Thyroid gland (tissue), 4 donors: Measurements from ENCODE around the gene NUAK2. TPM values are rescaled to one million over a fixed set of nuclear protein-coding genes. Genes with fewer than 3 reads are reported as not detected.

Experiments
- DNase-seq, 2 donors: peaks; one replicate each; pipeline ENCODE4 v3.0.0-alpha.2; 2019
- H3K27ac ChIP-seq, 3 donors: fragments of 200-600 bp; sonication (generic); 1 replicate in 2 of 3; 2 replicates in 1 of 3; pipeline ENCODE4 v1.5.1; 2016 to 2019; ENCODE audit warnings: mild to moderate bottlenecking in 1 of 3, moderate library complexity in 1 of 3
- H3K27me3 ChIP-seq: fragments of 200-600 bp; sonication (generic); one replicate; pipeline ENCODE4 v1.5.1; 2019
- H3K36me3 ChIP-seq, 2 donors: fragments of 200-600 bp; sonication (generic); one replicate each; pipeline ENCODE4 v1.5.1; 2016 to 2019
- H3K4me1 ChIP-seq, 2 donors: fragments of 200-600 bp; sonication (generic); one replicate each; pipeline ENCODE4 v1.5.1; 2017 to 2019
- H3K4me3 ChIP-seq, 3 donors: fragments of 200-600 bp; sonication (generic); replicated peaks in 1 of 3; 1 replicate in 2 of 3; 2 replicates in 1 of 3; pipeline ENCODE4 v1.5.1; 2016; ENCODE audit warnings: mild to moderate bottlenecking in 1 of 3
- H3K9me3 ChIP-seq: fragments of 200-600 bp; sonication (generic); one replicate; pipeline ENCODE4 v1.5.1; 2017
- CTCF ChIP-seq, 6 experiments: fragments of 200-600 bp in 3 of 6; fragments of 450-650 bp in 3 of 6; sonication (generic) in 3 of 6; IDR thresholded peaks; one replicate each; pipeline ENCODE4 v1.5.1; 2016 to 2019; ENCODE audit warnings: antibody characterized with exemption in 6 of 6, mild to moderate bottlenecking in 2 of 6, inconsistent platforms in 1 of 6, moderate library complexity in 1 of 6
- POLR2A ChIP-seq, 2 donors: fragments of 450-650 bp; IDR thresholded peaks; one replicate each; pipeline ENCODE4 v1.6.1; 2017; ENCODE audit warnings: antibody characterized with exemption in 2 of 2, mild to moderate bottlenecking in 2 of 2, moderate library complexity in 1 of 2
- WGBS, 2 donors: methylation state at CpG; one replicate each; pipeline ENCODE4 v1.1.5; 2017; 5-methylcytosine and 5-hydroxymethylcytosine counted together
- intact Hi-C: fragments of 100-400 bp; cut with DNase I; formaldehyde crosslinking; loops from one replicate; pipeline ENCODE4 v1.15.1; 2023
- total RNA-seq, 4 donors: library from RNA; depleted of rRNA; stranded (reverse); fragments of >200 nt; gene quantifications; one replicate each; pipeline ENCODE4 v1.2.3, GENCODE V29; 2016

Gene NUAK2
- total RNA-seq, 4 donors from 2014 or later: 16.8 to 41.0 (median 26.8) TPM

- Histone ChIP-seq H3K4me1 (peaks cover 13 to 26% of the 10 kb centered on the region in 2 donors), H3K27me3 (no peaks in the 10 kb centered on the region), H3K27ac (no peak overlapping the region), H3K36me3 (no peaks in the 10 kb centered on the region), H3K9me3 (no peaks in the 10 kb centered on the region), H3K4me3 (no peak overlapping the region)
- intact Hi-C loops: no loop called here
- peak; percentile 49 to 64 for DNase-seq
- WGBS, 2 donors: 43 to 64% methylated on average over 10 of the region's 10 CpGs
- TF ChIP-seq POLR2A (IDR thresholded peaks at IDR 0.05): no peak
- no peak for TF ChIP-seq CTCF (IDR thresholded peaks at IDR 0.05)
Observed at GRCh38 chr1:205346956-205347574, 25.5 kb upstream of the NUAK2 start.

GRCh38 chr1:205345761-205346160, 24.2 kb upstream of the NUAK2 start:
- no peak for DNase-seq
- no peaks in the 10 kb centered on the region for H3K9me3 ChIP-seq
- no peak overlapping the region for H3K27ac ChIP-seq
- intact Hi-C loops: no loop called here
- H3K27me3 ChIP-seq: no peaks in the 10 kb centered on the region
- H3K4me1 ChIP-seq: peaks cover 13 to 26% of the 10 kb centered on the region in 2 donors
- H3K4me3 ChIP-seq: no peak overlapping the region
- no peaks in the 10 kb centered on the region for H3K36me3 ChIP-seq
- WGBS, 2 donors: 83 to 88% methylated on average over 11 of the region's 11 CpGs
- TF ChIP-seq POLR2A (IDR thresholded peaks at IDR 0.05): no peak
- no peak for TF ChIP-seq CTCF (IDR thresholded peaks at IDR 0.05)

- Histone ChIP-seq H3K36me3 (no peaks in the 10 kb centered on the region), H3K9me3 (no peaks in the 10 kb centered on the region), H3K27ac (no peak overlapping the region), H3K4me1 (peaks cover 13 to 26% of the 10 kb centered on the region in 2 donors), H3K4me3 (peak overlapping the region in 1 of 3 donors; percentile 53), H3K27me3 (no peaks in the 10 kb centered on the region)
- intact Hi-C loops: no loop called here
- WGBS, 2 donors: 23 to 25% methylated on average over 20 to 22 of the region's 59 CpGs
- TF ChIP-seq CTCF (IDR thresholded peaks at IDR 0.05): no peak
- TF ChIP-seq POLR2A (IDR thresholded peaks at IDR 0.05): peak in 1 of 2 donors; percentile 12
- DNase-seq: peak; percentile 46 to 50
Observed at GRCh38 chr1:205344066-205344928, 22.8 kb upstream of the NUAK2 start.

GRCh38 chr1:205343431-205344065, 22.0 kb upstream of the NUAK2 start:
- Histone ChIP-seq H3K27ac (no peak overlapping the region), H3K4me3 (peak overlapping the region in 1 of 3 donors; percentile 53), H3K4me1 (peaks cover 13 to 26% of the 10 kb centered on the region in 2 donors), H3K36me3 (no peaks in the 10 kb centered on the region), H3K9me3 (no peaks in the 10 kb centered on the region), H3K27me3 (no peaks in the 10 kb centered on the region)
- DNase-seq: peak; percentile 43 to 55
- TF ChIP-seq POLR2A (IDR thresholded peaks at IDR 0.05) (no peak), CTCF (IDR thresholded peaks at IDR 0.05) (peak in 3 of 6 experiments; percentile 5 to 41 (median 10))
- 7 to 8% methylated on average over 3 to 5 of the region's 63 CpGs for WGBS, 2 donors
- intact Hi-C loops: no loop called here
